NCI-H345 (cell line): ENCODE results near the gene MUC2.

Experiments used
- DNase-seq: peaks from one replicate; lab custom pipeline; 2025; lab: John Stamatoyannopoulos, UW

The MUC2 gene

GRCh38 chr11:1121813-1122663 is 47.4 kb downstream of the MUC2 start:
- DNase-seq, result no peak

GRCh38 chr11:1122664-1123002 is 48.0 kb downstream of the MUC2 start:
- DNase-seq, result no peak

- DNase-seq, result no peak
These were observed 49.3 kb downstream of the MUC2 start for GRCh38 chr11:1123970-1124369.
